H9 (cell line): ENCODE results near the gene AMY1A. TPM values are rescaled to one million over a fixed set of nuclear protein-coding genes. Genes with fewer than 3 reads are reported as not detected.
"Not testable (repeated sequence)": the region's sequence is repeated elsewhere in the genome, so short reads cannot be mapped to it uniquely, and the experiment has no call there.

ENCODE experiments used
- DNase-seq: peaks from one replicate; pipeline ENCODE4 v3.0.0-alpha.2; 2017
- H2AFZ ChIP-seq: one replicate; pipeline ENCODE4 v1.6.1; 2013; ENCODE audit warnings: mild to moderate bottlenecking, low read length, control low read depth, moderate library complexity
- H2AK5ac ChIP-seq: 2 replicates; pipeline ENCODE4 v1.6.1; 2013; ENCODE audit warnings: low read length, control low read depth, mixed read lengths; ENCODE audit not compliant: insufficient read length
- H2BK120ac ChIP-seq: one replicate; pipeline ENCODE4 v1.6.1; 2013; ENCODE audit warnings: low read depth, mild to moderate bottlenecking, low read length, control low read depth, inconsistent platforms; ENCODE audit not compliant: poor library complexity, severe bottlenecking
- H2BK12ac ChIP-seq: 2 replicates; pipeline ENCODE4 v1.6.1; 2013; ENCODE audit warnings: low read length, control low read depth, mixed read lengths, low read depth; ENCODE audit not compliant: insufficient read length
- H2BK15ac ChIP-seq: 2 replicates; pipeline ENCODE4 v1.6.1; 2013; ENCODE audit warnings: low read depth, low read length, control low read depth
- H2BK20ac ChIP-seq: one replicate; pipeline ENCODE4 v1.6.1; 2013; ENCODE audit warnings: low read depth, mild to moderate bottlenecking, low read length, control low read depth, inconsistent platforms; ENCODE audit not compliant: poor library complexity, severe bottlenecking
- H2BK5ac ChIP-seq: 2 replicates; pipeline ENCODE4 v1.6.1; 2013; ENCODE audit warnings: low read length, control low read depth, mixed read lengths; ENCODE audit not compliant: insufficient read length
- H3K14ac ChIP-seq: 2 replicates; pipeline ENCODE4 v1.6.1; 2013; ENCODE audit warnings: low read length, control low read depth; ENCODE audit not compliant: insufficient read depth
- H3K18ac ChIP-seq: 2 replicates; pipeline ENCODE4 v1.6.1; 2013; ENCODE audit warnings: low read depth, mild to moderate bottlenecking, mixed read lengths, low read length, control low read depth; ENCODE audit not compliant: insufficient read length
- H3K23ac ChIP-seq: 2 replicates; pipeline ENCODE4 v1.6.1; 2013; ENCODE audit warnings: low read length, control low read depth, mixed read lengths, low read depth; ENCODE audit not compliant: insufficient read length
- H3K23me2 ChIP-seq: 2 replicates; pipeline ENCODE4 v1.6.1; 2013; ENCODE audit warnings: low read depth, mild to moderate bottlenecking, mixed read lengths, low read length, control low read depth; ENCODE audit not compliant: insufficient read length, poor library complexity, severe bottlenecking
- H3K27ac ChIP-seq: 2 replicates; pipeline ENCODE4 v1.5.1; 2013; ENCODE audit warnings: low read length, control low read depth, mixed read lengths, low read depth; ENCODE audit not compliant: insufficient read length
- H3K27me3 ChIP-seq: 2 replicates; pipeline ENCODE4 v1.6.1; 2013; ENCODE audit warnings: low read length, control low read depth, inconsistent platforms; ENCODE audit not compliant: insufficient read depth
- H3K4ac ChIP-seq: 2 replicates; pipeline ENCODE4 v1.6.1; 2013; ENCODE audit warnings: low read depth, mild to moderate bottlenecking, control low read depth, inconsistent platforms, low read length, moderate library complexity
- H3K4me1 ChIP-seq: 2 replicates; pipeline ENCODE4 v1.6.1; 2013; ENCODE audit warnings: low read length, control low read depth, inconsistent platforms; ENCODE audit not compliant: insufficient read depth
- H3K4me2 ChIP-seq: 2 replicates; pipeline ENCODE4 v1.6.1; 2013; ENCODE audit warnings: low read length, control low read depth, mixed read lengths; ENCODE audit not compliant: insufficient read length, insufficient read depth
- H3K56ac ChIP-seq: 2 replicates; pipeline ENCODE4 v1.6.1; 2013; ENCODE audit warnings: low read depth, mild to moderate bottlenecking, mixed read lengths, low read length, control low read depth; ENCODE audit not compliant: insufficient read length
- H3K79me1 ChIP-seq: 2 replicates; pipeline ENCODE4 v1.6.1; 2013; ENCODE audit warnings: low read depth, mild to moderate bottlenecking, moderate library complexity, low read length, control low read depth, inconsistent platforms; ENCODE audit not compliant: insufficient read depth, poor library complexity, severe bottlenecking
- H3K79me2 ChIP-seq: 2 replicates; pipeline ENCODE4 v1.6.1; 2013; ENCODE audit warnings: low read length, control low read depth, inconsistent platforms; ENCODE audit not compliant: insufficient read depth
- H3K9ac ChIP-seq: 2 replicates; pipeline ENCODE4 v1.6.1; 2013; ENCODE audit warnings: low read length, control low read depth, mixed read lengths; ENCODE audit not compliant: insufficient read length; ENCODE audit errors: extremely low read depth
- H3K9me3 ChIP-seq: one replicate; pipeline ENCODE4 v1.6.1; 2013; ENCODE audit warnings: low read depth, low read length, inconsistent platforms; ENCODE audit not compliant: control insufficient read depth
- H3T11ph ChIP-seq: one replicate; pipeline ENCODE4 v1.6.1; 2013; ENCODE audit warnings: mild to moderate bottlenecking, low read length, control low read depth, inconsistent platforms
- H4K20me1 ChIP-seq: one replicate; pipeline ENCODE4 v1.6.1; 2013; ENCODE audit not compliant: control insufficient read depth, insufficient read length, insufficient read depth
- H4K5ac ChIP-seq: 2 replicates; pipeline ENCODE4 v1.6.1; 2013; ENCODE audit warnings: low read depth, mild to moderate bottlenecking, mixed read lengths, low read length, control low read depth; ENCODE audit not compliant: insufficient read length
- H4K8ac ChIP-seq: replicated peaks from 2 replicates; pipeline ENCODE4 v1.6.1; 2013; ENCODE audit warnings: low read length, control low read depth, mixed read lengths, low read depth; ENCODE audit not compliant: insufficient read length
- H4K91ac ChIP-seq: 2 replicates; pipeline ENCODE4 v1.6.1; 2013; ENCODE audit warnings: low read depth, mild to moderate bottlenecking, moderate library complexity, mixed read lengths, low read length, control low read depth; ENCODE audit not compliant: insufficient read length
- H3K27ac Mint-ChIP-seq, 3 experiments: 2 replicates in 2 of 3; 3 replicates in 1 of 3; pipeline ENCODE4 v1.8.0; 2020 to 2021; ENCODE audit warnings: mixed read lengths in 3 of 3, mild to moderate bottlenecking in 1 of 3, moderate library complexity in 1 of 3
- H3K27me3 Mint-ChIP-seq: 2 replicates; pipeline ENCODE4 v1.8.0; 2021; ENCODE audit warnings: low read depth, mild to moderate bottlenecking, moderate library complexity, mixed read lengths
- H3K36me3 Mint-ChIP-seq, 3 experiments: 2 replicates in 2 of 3; 3 replicates in 1 of 3; pipeline ENCODE4 v1.8.0; 2020 to 2021; ENCODE audit warnings: low read depth in 3 of 3, mixed read lengths in 3 of 3; ENCODE audit not compliant: insufficient read depth in 1 of 3
- H3K4me1 Mint-ChIP-seq, 2 experiments: 2 replicates each; pipeline ENCODE4 v1.8.0; 2020; ENCODE audit warnings: mixed read lengths in 2 of 2
- H3K4me3 Mint-ChIP-seq, 2 experiments: 2 replicates in 1 of 2; 3 replicates in 1 of 2; pipeline ENCODE4 v1.8.0; 2020 to 2021; ENCODE audit warnings: mild to moderate bottlenecking in 2 of 2, mixed read lengths in 2 of 2, moderate library complexity in 1 of 2
- H3K9me3 Mint-ChIP-seq, 2 experiments: 2 replicates in 1 of 2; 3 replicates in 1 of 2; pipeline ENCODE4 v1.8.0; 2020; ENCODE audit warnings: mild to moderate bottlenecking in 2 of 2, mixed read lengths in 2 of 2, moderate library complexity in 1 of 2
- WGBS: extraction: QIAGEN DNeasy Blood & Tissue Kit; methylation state at CpG from one replicate; pipeline ENCODE4 v1.1.7; 2013; ENCODE audit warnings: missing lambda C conversion rate, low lambda C conversion rate, mixed read lengths; ENCODE audit not compliant: insufficient read length; ENCODE audit errors: extremely low coverage; 5-methylcytosine and 5-hydroxymethylcytosine counted together
- total RNA-seq: library from RNA; stranded (reverse); gene quantifications from 2 replicates; pipeline ENCODE4 v1.2.1, GENCODE V29; 2021

Gene AMY1A
- total RNA-seq, 1 experiment from 2014 or later = not detected

GRCh38 chr1:103627436-103627835 lies 28.1 kb upstream of the AMY1A start:
- not testable (repeated sequence) for H3K9ac ChIP-seq, H3K4me1 ChIP-seq, DNase-seq, H3K4me2 ChIP-seq, H3K27ac Mint-ChIP-seq, H2BK20ac ChIP-seq, H2AK5ac ChIP-seq, H4K8ac ChIP-seq, H3K27ac ChIP-seq, H3T11ph ChIP-seq, H4K91ac ChIP-seq, H3K4me3 Mint-ChIP-seq, H3K27me3 Mint-ChIP-seq, H3K36me3 Mint-ChIP-seq, H3K9me3 ChIP-seq, H2BK5ac ChIP-seq, H3K4me1 Mint-ChIP-seq, H3K79me2 ChIP-seq, H2BK120ac ChIP-seq, H3K23ac ChIP-seq, H4K5ac ChIP-seq, H3K56ac ChIP-seq, H4K20me1 ChIP-seq, H3K79me1 ChIP-seq, H3K23me2 ChIP-seq, H3K4ac ChIP-seq, H2BK15ac ChIP-seq, H2AFZ ChIP-seq, H3K27me3 ChIP-seq, H3K14ac ChIP-seq, H3K18ac ChIP-seq, H3K9me3 Mint-ChIP-seq, H2BK12ac ChIP-seq
- WGBS = no CpG with 5 or more reads among the region's 4 CpGs

GRCh38 chr1:103641194-103641593 lies 14.4 kb upstream of the AMY1A start:
- H3K27me3 Mint-ChIP-seq, H3K79me2 ChIP-seq, H2BK5ac ChIP-seq, H3K18ac ChIP-seq, H3K4me1 Mint-ChIP-seq, H4K91ac ChIP-seq, H3K4me2 ChIP-seq, H3T11ph ChIP-seq, H3K27ac ChIP-seq, H3K4me3 Mint-ChIP-seq, H2BK20ac ChIP-seq, H4K8ac ChIP-seq, H3K23ac ChIP-seq, H3K56ac ChIP-seq, H3K4me1 ChIP-seq, H3K79me1 ChIP-seq, H3K14ac ChIP-seq, H3K27me3 ChIP-seq, H3K23me2 ChIP-seq, H3K27ac Mint-ChIP-seq, H3K4ac ChIP-seq, H2AK5ac ChIP-seq, DNase-seq, H4K5ac ChIP-seq, H2BK12ac ChIP-seq, H2AFZ ChIP-seq, H3K36me3 Mint-ChIP-seq, H3K9me3 ChIP-seq, H4K20me1 ChIP-seq, H3K9me3 Mint-ChIP-seq, H3K9ac ChIP-seq, H2BK120ac ChIP-seq, H2BK15ac ChIP-seq: not testable (repeated sequence)
- WGBS = no CpG with 5 or more reads among the region's 3 CpGs
